HG02973 (cell line): ENCODE data around the gene SIX4.

Experiments
- ATAC-seq: cut with Tn5 transposase; IDR thresholded peaks from one replicate; pipeline ENCODE4 v1.9.1; 2021; ENCODE audit warnings: moderate library complexity; ENCODE audit not compliant: unreplicated experiment

The SIX4 gene

GRCh38 chr14:60662982-60663381 lies 61.2 kb downstream of the SIX4 start:
- ATAC-seq: no peak

- no peak for ATAC-seq
Measured at GRCh38 chr14:60661721-60662120, 62.4 kb downstream of the SIX4 start.
